UCSD-AML1 (cell line): ENCODE measurements around the gene SNX4.
"Not testable (repeated sequence)": the region's sequence is repeated elsewhere in the genome, so short reads cannot be mapped to it uniquely, and the experiment has no call there.

Source experiments
- DNase-seq: peaks from one replicate; lab custom pipeline; 2025; ENCODE audit not compliant: unreplicated experiment; lab: John Stamatoyannopoulos, UW

The SNX4 gene

GRCh38 chr3:125405515-125405914 lies 114.5 kb downstream of the SNX4 start:
- not testable (repeated sequence) for DNase-seq

DNA sequence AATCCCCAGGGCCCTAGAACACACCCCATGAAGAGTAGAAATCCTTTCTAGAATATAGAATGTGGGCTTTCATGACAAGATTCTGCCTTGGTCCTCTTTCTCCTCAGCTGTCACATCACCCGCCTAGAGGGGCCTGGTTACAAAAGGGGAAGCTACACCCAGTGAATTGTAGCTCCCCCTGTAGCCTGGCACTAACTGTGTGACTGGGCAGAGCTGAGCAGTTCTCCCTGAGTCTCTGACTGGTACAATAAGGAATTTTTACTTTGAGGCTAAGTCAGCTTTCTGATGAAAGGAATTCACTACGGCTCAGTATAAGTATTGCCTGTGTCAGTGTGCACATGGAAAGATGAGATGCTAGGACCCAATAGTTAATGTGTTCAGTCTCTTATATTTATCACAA lies 116.2 kb downstream of the SNX4 start:
- DNase-seq, result no peak

- no peak for DNase-seq
Measured at GRCh38 chr3:125402639-125403038, 117.4 kb downstream of the SNX4 start.

DNA sequence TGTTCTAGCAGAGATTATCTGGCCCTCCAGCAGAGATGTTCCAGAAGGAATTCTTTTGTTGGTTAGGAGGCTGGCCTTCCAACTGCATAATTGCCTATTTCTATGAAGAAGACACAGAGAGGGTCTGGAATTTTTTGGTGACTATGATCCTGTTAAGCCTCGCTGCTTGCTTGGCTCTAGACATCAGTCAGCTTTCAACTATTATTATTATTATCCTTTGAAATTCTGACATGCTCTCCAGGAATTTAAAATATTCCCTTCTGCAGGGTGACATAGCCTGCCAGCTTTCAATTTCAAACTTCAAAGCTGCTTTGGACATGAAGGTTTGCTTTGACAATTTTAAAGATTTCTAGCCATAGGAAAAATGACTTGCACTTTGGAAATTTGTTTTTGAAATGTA lies 118.6 kb downstream of the SNX4 start:
- DNase-seq, result no peak

- no peak for DNase-seq
Measured at GRCh38 chr3:125398952-125399351, 121.0 kb downstream of the SNX4 start.
